ENCODE results near the gene LAMA2.

The LAMA2 gene

GRCh38 chr6:129385117-129385516 lies 502.2 kb downstream of the LAMA2 start:
- TF ChIP-seq EZH2 (optimal IDR thresholded peaks at IDR 0.05; ENCODE audit: low read depth, low read length) (no peak), EZH2phosphoT487 (IDR thresholded peaks at IDR 0.05; ENCODE audit: low read length) (no peak)
- TF ChIP-seq, protein P1, sequence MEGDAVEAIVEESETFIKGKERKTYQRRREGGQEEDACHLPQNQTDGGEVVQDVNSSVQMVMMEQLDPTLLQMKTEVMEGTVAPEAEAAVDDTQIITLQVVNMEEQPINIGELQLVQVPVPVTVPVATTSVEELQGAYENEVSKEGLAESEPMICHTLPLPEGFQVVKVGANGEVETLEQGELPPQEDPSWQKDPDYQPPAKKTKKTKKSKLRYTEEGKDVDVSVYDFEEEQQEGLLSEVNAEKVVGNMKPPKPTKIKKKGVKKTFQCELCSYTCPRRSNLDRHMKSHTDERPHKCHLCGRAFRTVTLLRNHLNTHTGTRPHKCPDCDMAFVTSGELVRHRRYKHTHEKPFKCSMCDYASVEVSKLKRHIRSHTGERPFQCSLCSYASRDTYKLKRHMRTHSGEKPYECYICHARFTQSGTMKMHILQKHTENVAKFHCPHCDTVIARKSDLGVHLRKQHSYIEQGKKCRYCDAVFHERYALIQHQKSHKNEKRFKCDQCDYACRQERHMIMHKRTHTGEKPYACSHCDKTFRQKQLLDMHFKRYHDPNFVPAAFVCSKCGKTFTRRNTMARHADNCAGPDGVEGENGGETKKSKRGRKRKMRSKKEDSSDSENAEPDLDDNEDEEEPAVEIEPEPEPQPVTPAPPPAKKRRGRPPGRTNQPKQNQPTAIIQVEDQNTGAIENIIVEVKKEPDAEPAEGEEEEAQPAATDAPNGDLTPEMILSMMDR (IDR thresholded peaks at IDR 0.05; ENCODE audit: low read length) = no peak
- H3K4me3 ChIP-seq (ENCODE audit: low read length) = no peak overlapping the region
- H3K9me3 ChIP-seq (replicated peaks; ENCODE audit: insufficient read depth, low read length) = no peaks in the 10 kb centered on the region
- no peak overlapping the region for H3K27ac ChIP-seq (ENCODE audit: low read length)
- no peak overlapping the region for H2AFZ ChIP-seq (ENCODE audit: low read length)
- H3K27me3 ChIP-seq (replicated peaks; ENCODE audit: insufficient read depth, low read length) = no peaks in the 10 kb centered on the region
- H3K4me1 ChIP-seq (ENCODE audit: low read length) = no peaks in the 10 kb centered on the region
- no peaks in the 10 kb centered on the region for H3F3A ChIP-seq (ENCODE audit: insufficient read depth, low read length)
- H3K4me2 ChIP-seq (ENCODE audit: low read depth, low read length) = no peak overlapping the region
- DNase-seq = no peak
- no peaks in the 10 kb centered on the region for H3K36me3 ChIP-seq (replicated peaks; ENCODE audit: insufficient read depth, low read length)
- no peak overlapping the region for H3K9ac ChIP-seq (ENCODE audit: low read length)
- no peaks in the 10 kb centered on the region for H3K79me2 ChIP-seq (ENCODE audit: low read length)
- H4K20me1 ChIP-seq (ENCODE audit: insufficient read depth, low read length) = no peaks in the 10 kb centered on the region
- no peaks in the 10 kb centered on the region for H3K9me2 ChIP-seq (replicated peaks; ENCODE audit: insufficient read depth, low read length)

DNA sequence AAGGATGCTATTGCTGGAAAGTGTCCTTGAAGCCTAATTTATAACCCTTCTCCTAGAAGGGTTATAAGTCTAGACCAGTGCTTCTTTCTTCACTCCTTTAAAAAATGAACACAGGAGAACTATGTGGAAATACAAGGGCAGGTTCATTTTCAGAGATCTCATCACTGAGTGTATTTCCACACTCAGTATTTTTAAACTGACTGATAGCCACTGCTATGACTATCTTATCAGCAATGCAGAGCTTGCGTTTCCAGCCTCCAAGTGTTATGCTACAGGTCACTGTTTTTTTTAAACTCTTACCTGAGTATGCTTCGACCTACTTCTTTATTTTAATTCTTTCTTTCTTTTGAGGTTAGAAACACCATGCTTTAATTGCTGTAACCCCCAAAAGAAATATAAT lies 508.0 kb downstream of the LAMA2 start:
- DNase-seq = no peak
- Histone ChIP-seq H3F3A (ENCODE audit: insufficient read depth, low read length) (no peaks in the 10 kb centered on the region), H3K4me3 (ENCODE audit: low read length) (no peak overlapping the region)

DNA sequence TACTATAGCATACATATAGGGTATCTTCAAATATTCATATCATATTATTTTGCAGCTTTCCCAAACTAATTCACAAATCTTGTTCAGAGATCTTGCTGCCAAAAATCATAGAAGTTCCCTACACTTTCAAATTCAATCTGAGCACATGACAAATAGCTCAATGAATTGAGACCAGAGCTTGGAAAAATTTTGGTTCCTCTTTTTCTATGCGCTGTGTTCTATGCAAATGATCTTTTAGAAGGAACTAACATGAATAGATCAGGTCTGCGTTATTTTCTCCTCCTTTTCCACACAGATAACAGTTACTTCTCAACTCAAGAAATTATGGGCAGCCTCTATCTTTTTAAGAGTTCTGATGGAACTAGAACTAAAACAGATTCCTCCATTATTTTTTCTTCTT lies 510.7 kb downstream of the LAMA2 start:
- H3K9me2 ChIP-seq (replicated peaks; ENCODE audit: insufficient read depth, low read length) = no peaks in the 10 kb centered on the region
- H3K36me3 ChIP-seq (replicated peaks; ENCODE audit: insufficient read depth, low read length) = no peaks in the 10 kb centered on the region
- no peaks in the 10 kb centered on the region for H3K79me2 ChIP-seq (ENCODE audit: low read length)
- H3F3A ChIP-seq (ENCODE audit: insufficient read depth, low read length) = no peaks in the 10 kb centered on the region
- no peaks in the 10 kb centered on the region for H4K20me1 ChIP-seq (ENCODE audit: insufficient read depth, low read length)
- H3K27me3 ChIP-seq (replicated peaks; ENCODE audit: insufficient read depth, low read length) = no peaks in the 10 kb centered on the region
- no peak overlapping the region for H3K4me2 ChIP-seq (ENCODE audit: low read depth, low read length)
- no peaks in the 10 kb centered on the region for H3K9me3 ChIP-seq (replicated peaks; ENCODE audit: insufficient read depth, low read length)
- H3K4me3 ChIP-seq (ENCODE audit: low read length) = no peak overlapping the region
- no peak overlapping the region for H3K9ac ChIP-seq (ENCODE audit: low read length)
- no peak for DNase-seq
- H3K4me1 ChIP-seq (ENCODE audit: low read length) = 0 out of 2 replicates have a peak, but pooled peaks cover 3% of the 10 kb centered on the region
- H2AFZ ChIP-seq (ENCODE audit: low read length) = no peak overlapping the region
- no peak overlapping the region for H3K27ac ChIP-seq (ENCODE audit: low read length)
- TF ChIP-seq EZH2 (optimal IDR thresholded peaks at IDR 0.05; ENCODE audit: low read depth, low read length) = no peak
- TF ChIP-seq EZH2phosphoT487 (IDR thresholded peaks at IDR 0.05; ENCODE audit: low read length) = no peak
- TF ChIP-seq, protein P1 (IDR thresholded peaks at IDR 0.05; ENCODE audit: low read length) = no peak

More for the DNA sequence above, 508.0 kb downstream of the LAMA2 start:
- no peaks in the 10 kb centered on the region for H3K36me3 ChIP-seq (replicated peaks; ENCODE audit: insufficient read depth, low read length)
- H4K20me1 ChIP-seq (ENCODE audit: insufficient read depth, low read length) = no peaks in the 10 kb centered on the region
- no peaks in the 10 kb centered on the region for H3K79me2 ChIP-seq (ENCODE audit: low read length)
- H3K9me3 ChIP-seq (replicated peaks; ENCODE audit: insufficient read depth, low read length) = no peaks in the 10 kb centered on the region
- H3K9ac ChIP-seq (ENCODE audit: low read length) = no peak overlapping the region
- H3K4me1 ChIP-seq (ENCODE audit: low read length) = 0 out of 2 replicates have a peak, but pooled peaks cover 3% of the 10 kb centered on the region
- no peaks in the 10 kb centered on the region for H3K27me3 ChIP-seq (replicated peaks; ENCODE audit: insufficient read depth, low read length)
- H2AFZ ChIP-seq (ENCODE audit: low read length) = no peak overlapping the region
- H3K4me2 ChIP-seq (ENCODE audit: low read depth, low read length) = no peak overlapping the region
- no peak overlapping the region for H3K27ac ChIP-seq (ENCODE audit: low read length)
- TF ChIP-seq EZH2phosphoT487 (IDR thresholded peaks at IDR 0.05; ENCODE audit: low read length) (no peak), EZH2 (optimal IDR thresholded peaks at IDR 0.05; ENCODE audit: low read depth, low read length) (no peak)
- TF ChIP-seq, protein P1 (IDR thresholded peaks at IDR 0.05; ENCODE audit: low read length) = no peak
- H3K9me2 ChIP-seq (replicated peaks; ENCODE audit: insufficient read depth, low read length) = no peaks in the 10 kb centered on the region
